H1 (cell line): ENCODE measurements around the gene AFG1L. TPM values are rescaled to one million over a fixed set of nuclear protein-coding genes. Genes with fewer than 3 reads are reported as not detected.

Experiments
- BACH1 ChIP-seq: IDR thresholded peaks from 2 replicates; pipeline ENCODE4 v1.6.1; 2012; ENCODE audit warnings: low read length, improper control_type of control experiment
- BCL11A ChIP-seq, 2 experiments: IDR thresholded peaks; one replicate each; pipeline ENCODE4 v1.6.1; 2011; ENCODE audit warnings: low read depth in 2 of 2, low read length in 2 of 2, mild to moderate bottlenecking in 2 of 2
- CBX5 ChIP-seq: fragments of 300-800, 300-1000 bp; sonication (generic); IDR thresholded peaks from 2 replicates; pipeline ENCODE4 v1.7.1; 2016; ENCODE audit warnings: antibody characterized with exemption, low read length, low read depth
- CREB1 ChIP-seq: IDR thresholded peaks from 2 replicates; pipeline ENCODE4 v1.6.1; 2012; ENCODE audit warnings: inconsistent platforms
- E2F6 ChIP-seq: IDR thresholded peaks from 2 replicates; pipeline ENCODE4 v1.6.1; 2012; ENCODE audit warnings: inconsistent platforms
- EGR1 ChIP-seq: IDR thresholded peaks from 2 replicates; pipeline ENCODE4 v1.6.1; 2011; ENCODE audit warnings: low read depth, low read length, borderline replicate concordance
- EZH2 ChIP-seq: fragments of 200-600 bp; sonication (generic); IDR thresholded peaks from 2 replicates; pipeline ENCODE4 v1.7.1; 2012; ENCODE audit warnings: low read depth, mild to moderate bottlenecking, moderate library complexity, low read length, inconsistent platforms; ENCODE audit not compliant: severe bottlenecking
- GABPA ChIP-seq: IDR thresholded peaks from 2 replicates; pipeline ENCODE4 v1.6.1; 2011; ENCODE audit warnings: mild to moderate bottlenecking, low read length, moderate library complexity, borderline replicate concordance; ENCODE audit not compliant: insufficient read depth
- HDAC2 ChIP-seq, 2 experiments: fragments of 300-600 bp in 1 of 2; sonication (generic) in 1 of 2; IDR thresholded peaks; 2 replicates each; pipeline ENCODE4 v1.6.1; 2011 to 2012; ENCODE audit warnings: low read depth in 2 of 2, low read length in 2 of 2, mild to moderate bottlenecking in 2 of 2, moderate library complexity in 2 of 2, borderline replicate concordance in 1 of 2, inconsistent platforms in 1 of 2
- MAFK ChIP-seq: IDR thresholded peaks from 2 replicates; pipeline ENCODE4 v1.6.1; 2012; ENCODE audit warnings: low read depth, mild to moderate bottlenecking, improper control_type of control experiment, low read length
- NANOG ChIP-seq: IDR thresholded peaks from 2 replicates; pipeline ENCODE4 v1.6.1; 2011; ENCODE audit warnings: low read length, low read depth, mild to moderate bottlenecking, inconsistent platforms; ENCODE audit not compliant: insufficient read depth, poor library complexity, severe bottlenecking
- NRF1 ChIP-seq: IDR thresholded peaks from 2 replicates; pipeline ENCODE4 v1.6.1; 2011; ENCODE audit warnings: mild to moderate bottlenecking, low read depth, low read length, improper control_type of control experiment
- PHF8 ChIP-seq: fragments of 200-600 bp; sonication (generic); conservative IDR thresholded peaks from 2 replicates; pipeline ENCODE4 v1.7.1; 2012; ENCODE audit warnings: low read depth, mild to moderate bottlenecking, inconsistent platforms, low read length, moderate library complexity
- POLR2A ChIP-seq, 2 experiments: IDR thresholded peaks; 1 replicate in 1 of 2; 2 replicates in 1 of 2; pipeline ENCODE4 v1.6.1; 2011; ENCODE audit warnings: low read depth in 2 of 2, low read length in 2 of 2, mild to moderate bottlenecking in 2 of 2; ENCODE audit errors: control extremely low read depth in 1 of 2
- RFX5 ChIP-seq: IDR thresholded peaks from 2 replicates; pipeline ENCODE4 v1.6.1; 2011; ENCODE audit warnings: low read depth, low read length, improper control_type of control experiment, borderline replicate concordance
- SAP30 ChIP-seq: fragments of 300-600 bp; sonication (generic); IDR thresholded peaks from 2 replicates; pipeline ENCODE4 v1.7.1; 2012; ENCODE audit warnings: low read length, moderate library complexity, mild to moderate bottlenecking, inconsistent platforms; ENCODE audit not compliant: insufficient read depth, insufficient replicate concordance
- SIRT6 ChIP-seq: IDR thresholded peaks from one replicate; pipeline ENCODE4 v1.7.1; 2012; ENCODE audit warnings: low read length, inconsistent platforms
- SP2 ChIP-seq: IDR thresholded peaks from 2 replicates; pipeline ENCODE4 v1.6.1; 2012; ENCODE audit warnings: mild to moderate bottlenecking, low read length, inconsistent platforms
- SRF ChIP-seq: IDR thresholded peaks from 2 replicates; pipeline ENCODE4 v1.6.1; 2011; ENCODE audit warnings: mild to moderate bottlenecking, low read depth, low read length, moderate library complexity
- TAF1 ChIP-seq: IDR thresholded peaks from 2 replicates; pipeline ENCODE4 v1.6.1; 2011; ENCODE audit warnings: mild to moderate bottlenecking, low read depth, low read length
- polyA plus RNA-seq, 7 experiments: library from polyadenylated mRNA; depleted of rRNA in 3 of 7; stranded (reverse) in 5 of 7; unstranded in 2 of 7; fragments of >200 nt in 5 of 7; fragments of 200-250 nt in 2 of 7; gene quantifications; 1 replicate in 5 of 7; 2 replicates in 1 of 7; 4 replicates in 1 of 7; pipeline versions ENCODE4 v1.2.1 to v1.2.3, GENCODE V29; 2011 to 2013; ENCODE audit warnings: missing spikeins in 2 of 7, mixed read lengths in 2 of 7
- total RNA-seq: library from RNA; stranded (reverse); fragmentation: NEBNext Ultra II Directional; extraction: Animal tissue kit (Norgen Biotek cat#: 25700); gene quantifications from 2 replicates; pipeline ENCODE4 v1.2.1, GENCODE V29; 2021
- TF ChIP-seq, protein P1 (sequence below), 3 experiments: IDR thresholded peaks; 1 replicate in 2 of 3; 2 replicates in 1 of 3; pipeline versions ENCODE4 v1.5.1 to v1.6.1; 2011; ENCODE audit warnings: low read length in 3 of 3, mild to moderate bottlenecking in 3 of 3, inconsistent platforms in 2 of 3, low read depth in 1 of 3, moderate library complexity in 1 of 3; ENCODE audit not compliant: insufficient read depth in 1 of 3; ENCODE audit errors: control extremely low read depth in 1 of 3

The AFG1L gene
- total and polyA plus RNA-seq, 2 of the 8 experiments (the other 6 are each of a cell fraction or from before 2014, with no cell fraction given): 0.98 to 5.7 TPM

DNA sequence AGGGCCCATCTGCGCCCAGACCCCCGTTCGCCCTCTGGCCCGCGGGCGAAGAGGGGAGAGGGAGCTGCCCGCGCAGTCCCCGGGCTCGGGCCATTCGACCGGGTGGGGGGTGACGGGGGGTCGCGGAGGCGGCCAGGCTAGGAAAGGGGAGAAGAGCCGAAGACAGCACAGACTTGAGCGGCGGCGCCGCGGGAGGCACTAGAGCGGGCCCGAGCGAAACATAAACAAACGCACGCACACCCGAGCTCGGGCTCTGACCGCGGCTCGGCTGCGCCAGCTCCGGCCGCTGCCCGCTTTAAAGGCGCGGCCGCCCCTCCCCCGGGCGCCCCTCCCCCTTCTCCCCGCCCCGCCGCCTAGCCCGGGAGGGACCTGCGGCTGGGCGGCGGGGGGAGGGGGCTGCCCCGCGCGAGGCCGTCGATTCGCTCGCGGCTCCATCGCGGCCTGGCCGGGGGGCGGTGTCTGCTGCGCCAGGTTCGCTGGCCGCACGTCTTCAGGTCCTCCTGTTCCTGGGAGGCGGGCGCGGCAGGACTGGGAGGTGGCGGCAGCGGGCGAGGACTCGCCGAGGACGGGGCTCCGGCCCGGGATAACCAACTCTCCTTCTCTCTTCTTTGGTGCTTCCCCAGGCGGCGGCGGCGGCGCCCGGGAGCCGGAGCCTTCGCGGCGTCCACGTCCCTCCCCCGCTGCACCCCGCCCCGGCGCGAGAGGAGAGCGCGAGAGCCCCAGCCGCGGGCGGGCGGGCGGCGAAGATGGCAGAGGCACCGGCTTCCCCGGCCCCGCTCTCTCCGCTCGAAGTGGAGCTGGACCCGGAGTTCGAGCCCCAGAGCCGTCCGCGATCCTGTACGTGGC is 265.8 kb downstream of the AFG1L start, which contains the start of gene FOXO3 (continued):
- TF ChIP-seq SAP30 (no peak), SRF (no peak), E2F6 (no peak), BCL11A (IDR thresholded peaks at IDR 0.05; ENCODE audit: low read depth in 2 of 2, low read length in 2 of 2) (no peak), NANOG (no peak), TAF1 (peak; percentile 70), POLR2A (IDR thresholded peaks at IDR 0.05; ENCODE audit: control extremely low read depth in 1 of 2, low read depth in 2 of 2, low read length in 2 of 2) (peak; percentile 70 to 85), NRF1 (no peak), SIRT6 (no peak), PHF8 (0 out of 2 replicates have a peak, but pooled peaks have one; percentile 66), MAFK (no peak), EZH2 (no peak), GABPA (no peak), CBX5 (no peak), CREB1 (no peak), HDAC2 (IDR thresholded peaks at IDR 0.05; ENCODE audit: borderline replicate concordance in 1 of 2, low read depth in 2 of 2, low read length in 2 of 2) (no peak), SP2 (no peak), RFX5 (no peak), BACH1 (no peak; the same call in 1 of the 2 replicates), EGR1 (no peak)
- TF ChIP-seq, protein P1, sequence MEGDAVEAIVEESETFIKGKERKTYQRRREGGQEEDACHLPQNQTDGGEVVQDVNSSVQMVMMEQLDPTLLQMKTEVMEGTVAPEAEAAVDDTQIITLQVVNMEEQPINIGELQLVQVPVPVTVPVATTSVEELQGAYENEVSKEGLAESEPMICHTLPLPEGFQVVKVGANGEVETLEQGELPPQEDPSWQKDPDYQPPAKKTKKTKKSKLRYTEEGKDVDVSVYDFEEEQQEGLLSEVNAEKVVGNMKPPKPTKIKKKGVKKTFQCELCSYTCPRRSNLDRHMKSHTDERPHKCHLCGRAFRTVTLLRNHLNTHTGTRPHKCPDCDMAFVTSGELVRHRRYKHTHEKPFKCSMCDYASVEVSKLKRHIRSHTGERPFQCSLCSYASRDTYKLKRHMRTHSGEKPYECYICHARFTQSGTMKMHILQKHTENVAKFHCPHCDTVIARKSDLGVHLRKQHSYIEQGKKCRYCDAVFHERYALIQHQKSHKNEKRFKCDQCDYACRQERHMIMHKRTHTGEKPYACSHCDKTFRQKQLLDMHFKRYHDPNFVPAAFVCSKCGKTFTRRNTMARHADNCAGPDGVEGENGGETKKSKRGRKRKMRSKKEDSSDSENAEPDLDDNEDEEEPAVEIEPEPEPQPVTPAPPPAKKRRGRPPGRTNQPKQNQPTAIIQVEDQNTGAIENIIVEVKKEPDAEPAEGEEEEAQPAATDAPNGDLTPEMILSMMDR (IDR thresholded peaks at IDR 0.05; ENCODE audit: control extremely low read depth in 1 of 3, insufficient read depth in 1 of 3, low read depth in 1 of 3, low read length in 3 of 3): no peak
